Urothelium cell line (cell line): ENCODE measurements around the gene FAM184B.
"Not testable (repeated sequence)": the region's sequence is repeated elsewhere in the genome, so short reads cannot be mapped to it uniquely, and the experiment has no call there.

Experiments used
- DNase-seq: peaks from one replicate; pipeline ENCODE4 v3.0.0; 2011; ENCODE audit warnings: low spot score, mixed read lengths
- FAIRE-seq: peaks from 2 replicates; lab custom pipeline; 2011; peaks lifted over from hg19 to GRCh38; lab: Jason Lieb, UNC

The FAM184B gene

GRCh38 chr4:17690135-17690534 is 91.3 kb downstream of the FAM184B start:
- DNase-seq (no peak), FAIRE-seq (no peak)

GRCh38 chr4:17688011-17688441 is 93.4 kb downstream of the FAM184B start:
- DNase-seq: no peak
- no peak for FAIRE-seq

GRCh38 chr4:17687237-17687857 is 94.1 kb downstream of the FAM184B start:
- FAIRE-seq (no peak), DNase-seq (no peak)

- not testable (repeated sequence) for DNase-seq, FAIRE-seq
Observed at GRCh38 chr4:17684648-17685047, 96.8 kb downstream of the FAM184B start.

GRCh38 chr4:17682222-17682566 is 99.2 kb downstream of the FAM184B start:
- no peak for FAIRE-seq
- no peak for DNase-seq

GRCh38 chr4:17681281-17682221 is 99.9 kb downstream of the FAM184B start:
- DNase-seq (no peak), FAIRE-seq (no peak)

- no peak for DNase-seq
- FAIRE-seq: no peak
Observed at GRCh38 chr4:17680559-17681280, 100.7 kb downstream of the FAM184B start.

- DNase-seq (no peak), FAIRE-seq (no peak)
Observed at GRCh38 chr4:17670423-17670822, 111.0 kb downstream of the FAM184B start.

- no peak for DNase-seq
Observed at GRCh38 chr4:17667653-17668201, 113.7 kb downstream of the FAM184B start.

DNA sequence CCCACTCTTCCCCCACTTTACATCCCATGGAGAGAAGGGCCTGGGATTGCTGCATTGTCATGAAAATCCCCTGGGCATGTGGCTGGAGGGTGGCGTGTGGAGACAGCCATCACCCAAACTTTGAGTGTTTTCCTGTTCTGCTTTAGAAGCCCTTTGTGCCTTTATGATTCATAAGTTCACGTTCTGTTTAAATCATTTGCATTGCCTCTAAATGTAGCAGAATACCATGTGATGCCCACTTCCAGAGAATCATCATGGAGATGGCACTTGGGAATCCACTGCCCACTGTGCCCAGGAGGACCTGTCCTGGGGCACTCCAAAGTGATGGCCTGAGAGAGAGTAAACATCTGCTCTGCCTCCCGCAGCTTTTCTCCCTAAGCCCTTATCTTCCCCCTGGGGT is 114.2 kb downstream of the FAM184B start:
- DNase-seq (no peak), FAIRE-seq (no peak)

More at GRCh38 chr4:17667653-17668201, 113.7 kb downstream of the FAM184B start:
- no peak for FAIRE-seq

DNA sequence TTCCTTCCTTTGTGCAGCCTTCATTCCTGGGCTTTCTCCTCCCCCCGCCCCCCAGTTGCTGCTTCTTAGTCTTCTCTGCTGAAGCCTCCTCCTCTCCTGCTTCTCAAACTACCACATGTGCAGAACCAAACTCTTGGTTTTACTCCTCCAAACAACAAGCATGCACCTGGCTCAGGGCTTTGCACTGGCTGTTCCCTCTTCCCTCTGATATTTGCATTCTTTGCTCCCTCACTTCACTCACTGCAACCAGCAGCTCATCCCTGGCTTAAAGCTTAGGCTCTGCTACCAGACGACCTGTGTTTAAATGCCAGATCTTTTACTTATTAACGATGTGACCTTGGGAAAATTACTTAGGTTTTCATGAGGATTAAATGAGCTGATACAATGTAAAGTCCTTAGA is 115.6 kb downstream of the FAM184B start:
- FAIRE-seq (no peak), DNase-seq (no peak)

GRCh38 chr4:17665346-17665745 is 116.1 kb downstream of the FAM184B start:
- DNase-seq: no peak

GRCh38 chr4:17664755-17665154 is 116.7 kb downstream of the FAM184B start:
- FAIRE-seq (no peak), DNase-seq (no peak)

More at GRCh38 chr4:17665346-17665745, 116.1 kb downstream of the FAM184B start:
- no peak for FAIRE-seq

- FAIRE-seq: no peak
Observed at GRCh38 chr4:17662694-17663093, 118.7 kb downstream of the FAM184B start.

DNA sequence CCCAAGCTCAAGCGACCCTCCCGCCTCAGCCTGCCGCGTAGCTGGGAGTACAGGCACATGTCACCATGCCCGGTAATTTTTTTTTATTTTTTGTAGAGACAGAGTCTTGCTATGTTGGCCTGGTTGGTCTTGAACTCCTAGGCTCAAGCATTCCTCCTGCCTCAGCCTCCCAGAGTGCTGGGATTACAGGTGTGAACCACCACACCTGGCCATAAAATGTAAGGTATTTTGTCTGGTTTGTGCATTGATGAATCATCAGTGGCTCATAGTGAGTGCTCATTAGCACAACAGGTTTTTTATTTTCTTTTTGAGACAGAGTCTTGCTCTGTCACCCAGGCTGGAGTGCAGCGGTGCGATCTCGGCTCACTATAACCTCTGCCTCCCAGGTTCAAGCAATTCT is 122.2 kb downstream of the FAM184B start:
- not testable (repeated sequence) for FAIRE-seq, DNase-seq

More at GRCh38 chr4:17662694-17663093, 118.7 kb downstream of the FAM184B start:
- no peak for DNase-seq

DNA sequence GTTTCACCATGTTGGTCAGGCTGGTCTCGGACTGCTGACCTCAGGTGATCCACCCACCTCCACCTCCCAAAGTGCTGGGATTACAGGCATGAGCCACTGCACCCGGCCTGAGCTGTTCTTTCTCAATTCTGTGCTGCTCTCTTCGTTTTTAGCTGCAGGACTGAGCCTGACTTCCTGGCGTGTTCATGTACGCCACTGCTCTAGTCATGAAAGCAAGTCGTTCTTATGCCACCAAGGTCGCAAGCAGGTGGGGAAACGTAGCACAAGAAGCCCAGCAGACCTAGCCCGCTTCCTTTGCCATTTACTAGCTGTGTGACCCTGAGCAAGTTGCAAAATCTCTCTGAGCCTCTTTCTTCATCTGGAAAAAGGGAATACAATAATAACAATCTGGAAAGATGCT is 123.6 kb downstream of the FAM184B start:
- DNase-seq (no peak), FAIRE-seq (no peak)

DNA sequence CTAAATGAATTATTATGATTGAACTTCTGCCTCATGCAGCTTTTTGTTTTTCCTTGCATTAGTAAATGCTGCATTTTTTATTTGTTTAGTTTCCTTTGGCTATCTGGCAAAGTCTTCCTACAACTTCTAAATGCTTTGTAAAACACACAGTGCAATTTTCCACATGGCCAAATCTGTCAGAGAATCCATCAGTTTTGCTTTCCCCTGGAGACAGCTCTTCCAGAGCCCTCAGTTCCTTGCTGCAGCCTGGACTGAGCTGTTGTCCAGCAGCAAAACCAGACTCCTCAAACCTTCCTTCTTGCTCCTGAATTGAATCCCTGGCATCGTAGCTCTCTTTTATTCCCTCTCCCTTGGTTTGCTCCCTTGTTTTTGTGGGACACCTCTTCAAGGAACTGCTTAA is 124.3 kb downstream of the FAM184B start:
- no peak for FAIRE-seq
- DNase-seq: no peak

- no peak for DNase-seq
- no peak for FAIRE-seq
Observed at GRCh38 chr4:17654701-17655100, 126.7 kb downstream of the FAM184B start.

- FAIRE-seq (no peak), DNase-seq (no peak)
Observed at GRCh38 chr4:17650406-17650805, 131.0 kb downstream of the FAM184B start.

GRCh38 chr4:17647927-17648326 is 133.5 kb downstream of the FAM184B start:
- FAIRE-seq (no peak), DNase-seq (no peak)

DNA sequence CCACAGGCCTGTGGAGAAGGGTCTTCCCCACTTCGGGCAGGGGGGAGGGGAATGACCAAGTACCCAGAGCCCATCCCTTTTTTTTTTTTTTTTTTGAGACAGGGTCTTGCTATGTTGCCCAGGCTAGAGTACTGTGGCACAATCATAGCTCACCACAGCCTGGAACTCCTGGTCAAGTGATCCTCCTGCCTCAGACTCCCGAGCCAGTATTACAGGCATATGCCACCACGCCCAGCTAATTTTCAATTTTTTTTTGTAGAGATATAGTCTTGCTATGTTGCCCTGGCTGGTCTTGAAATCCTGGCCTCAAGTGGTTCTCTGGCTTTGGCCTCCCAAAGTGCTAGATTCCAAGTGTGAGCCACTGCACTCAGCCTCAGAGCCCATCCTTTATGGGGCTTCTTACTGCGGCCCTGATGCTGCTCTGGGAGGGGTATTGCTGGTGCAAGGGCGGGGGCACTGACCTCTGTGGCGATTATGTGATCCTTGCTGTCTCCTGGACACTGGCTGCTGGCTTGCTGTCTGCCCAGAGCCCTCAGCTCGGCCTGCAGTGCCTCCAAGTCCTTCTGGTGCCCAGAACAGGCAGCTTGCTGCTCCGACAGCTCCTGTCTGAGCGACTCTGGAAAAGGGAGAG is 134.1 kb downstream of the FAM184B start:
- no peak for FAIRE-seq
- DNase-seq: no peak
